AG09309 (cell line): Measurements from ENCODE around the gene LRRFIP2.

Source experiments
- DNase-seq: peaks from one replicate; pipeline ENCODE4 v3.0.0-alpha.2; 2010; ENCODE audit warnings: low read depth
- H3K4me3 ChIP-seq: 2 replicates; pipeline ENCODE4 v1.5.1; 2011; ENCODE audit warnings: mild to moderate bottlenecking, low read depth, low read length, moderate library complexity; ENCODE audit not compliant: control insufficient read depth
- TF ChIP-seq, protein P1 (sequence below): IDR thresholded peaks from 2 replicates; pipeline ENCODE4 v1.5.1; 2011; ENCODE audit warnings: mild to moderate bottlenecking, low read depth, low read length, inconsistent platforms; ENCODE audit not compliant: insufficient read depth, control insufficient read depth; ENCODE audit errors: missing control alignments

Gene LRRFIP2

DNA sequence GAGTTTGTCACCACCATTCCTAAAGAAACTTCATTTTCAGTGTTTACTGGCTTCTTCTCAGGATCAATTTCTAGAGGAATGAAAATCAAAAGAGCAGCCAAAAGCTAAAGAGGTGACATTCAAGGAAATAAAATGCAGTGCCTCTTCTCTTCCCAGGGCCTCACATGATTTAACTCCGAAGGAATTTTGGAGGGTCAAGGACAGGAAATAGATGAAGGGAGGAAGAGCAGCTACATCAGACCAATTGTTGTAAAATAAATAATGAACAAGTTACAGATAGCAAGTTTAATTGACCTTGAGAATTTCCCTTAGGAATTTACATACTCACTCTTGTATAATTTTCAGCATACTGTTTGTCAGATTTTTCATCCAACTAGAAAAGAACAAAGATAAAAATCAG is 78.1 kb downstream of the LRRFIP2 start:
- TF ChIP-seq, protein P1, sequence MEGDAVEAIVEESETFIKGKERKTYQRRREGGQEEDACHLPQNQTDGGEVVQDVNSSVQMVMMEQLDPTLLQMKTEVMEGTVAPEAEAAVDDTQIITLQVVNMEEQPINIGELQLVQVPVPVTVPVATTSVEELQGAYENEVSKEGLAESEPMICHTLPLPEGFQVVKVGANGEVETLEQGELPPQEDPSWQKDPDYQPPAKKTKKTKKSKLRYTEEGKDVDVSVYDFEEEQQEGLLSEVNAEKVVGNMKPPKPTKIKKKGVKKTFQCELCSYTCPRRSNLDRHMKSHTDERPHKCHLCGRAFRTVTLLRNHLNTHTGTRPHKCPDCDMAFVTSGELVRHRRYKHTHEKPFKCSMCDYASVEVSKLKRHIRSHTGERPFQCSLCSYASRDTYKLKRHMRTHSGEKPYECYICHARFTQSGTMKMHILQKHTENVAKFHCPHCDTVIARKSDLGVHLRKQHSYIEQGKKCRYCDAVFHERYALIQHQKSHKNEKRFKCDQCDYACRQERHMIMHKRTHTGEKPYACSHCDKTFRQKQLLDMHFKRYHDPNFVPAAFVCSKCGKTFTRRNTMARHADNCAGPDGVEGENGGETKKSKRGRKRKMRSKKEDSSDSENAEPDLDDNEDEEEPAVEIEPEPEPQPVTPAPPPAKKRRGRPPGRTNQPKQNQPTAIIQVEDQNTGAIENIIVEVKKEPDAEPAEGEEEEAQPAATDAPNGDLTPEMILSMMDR: no peak
- no peak overlapping the region for H3K4me3 ChIP-seq
- no peak for DNase-seq

DNA sequence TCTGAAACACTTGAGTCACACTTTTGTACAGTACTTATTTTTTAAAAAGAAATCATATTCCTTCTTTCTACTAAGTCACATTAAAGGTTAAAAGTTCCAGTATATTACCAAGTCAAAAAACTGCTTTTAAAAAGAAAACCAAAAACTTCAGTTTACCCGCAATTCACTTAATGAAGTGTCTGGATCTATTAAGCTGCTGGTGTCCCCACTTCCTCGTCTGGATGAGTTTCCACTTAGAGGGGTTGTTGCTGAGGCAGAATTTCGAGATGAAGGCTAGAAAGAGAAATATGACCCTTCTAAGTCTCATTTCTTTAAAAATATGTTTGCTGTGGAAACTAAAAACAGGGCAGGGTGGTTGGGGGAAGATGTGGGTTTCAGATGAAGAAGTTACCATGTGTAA is 79.7 kb downstream of the LRRFIP2 start:
- no peak for DNase-seq
- TF ChIP-seq, protein P1: no peak
- H3K4me3 ChIP-seq: no peak overlapping the region

DNA sequence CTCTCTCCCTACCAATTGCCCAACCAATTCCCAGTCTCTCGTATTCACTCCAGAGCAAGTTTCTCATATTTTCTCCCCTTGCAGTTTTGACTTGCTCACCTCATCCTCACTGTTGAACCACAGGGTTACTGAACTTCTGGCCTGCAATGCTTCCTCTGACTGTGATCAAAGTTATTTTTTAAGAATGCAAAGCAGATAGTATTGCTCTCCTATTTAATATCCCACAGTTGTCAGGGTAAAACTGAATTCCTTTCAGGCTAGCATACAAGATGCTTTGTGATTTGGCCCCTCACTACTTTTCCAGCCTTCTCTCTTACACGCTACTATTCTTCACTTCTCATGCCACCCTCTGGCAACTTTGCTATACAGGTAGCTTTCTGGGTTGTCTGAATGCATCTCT is 80.9 kb downstream of the LRRFIP2 start:
- TF ChIP-seq, protein P1: no peak
- DNase-seq: no peak
- no peak overlapping the region for H3K4me3 ChIP-seq

DNA sequence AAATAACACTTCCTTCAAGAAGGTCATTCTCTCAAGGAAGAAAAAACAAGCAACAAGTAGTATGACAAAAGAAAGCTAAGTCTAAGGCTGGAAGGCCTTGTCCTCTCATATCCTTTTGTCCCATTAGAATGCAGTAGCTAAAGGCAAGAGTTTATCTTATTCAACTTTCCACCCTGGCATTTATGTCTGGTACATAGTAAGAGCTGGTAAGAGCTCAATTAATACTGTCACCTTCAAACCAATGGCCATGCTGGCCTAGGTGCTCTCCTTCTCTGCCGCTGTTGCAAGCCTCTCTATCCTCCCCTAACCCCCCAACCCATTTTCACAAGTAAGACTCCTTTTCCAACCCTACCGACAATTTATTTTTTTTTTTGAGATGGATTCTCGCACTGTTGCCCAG is 81.9 kb downstream of the LRRFIP2 start:
- no peak overlapping the region for H3K4me3 ChIP-seq
- no peak for DNase-seq
- TF ChIP-seq, protein P1: no peak

DNA sequence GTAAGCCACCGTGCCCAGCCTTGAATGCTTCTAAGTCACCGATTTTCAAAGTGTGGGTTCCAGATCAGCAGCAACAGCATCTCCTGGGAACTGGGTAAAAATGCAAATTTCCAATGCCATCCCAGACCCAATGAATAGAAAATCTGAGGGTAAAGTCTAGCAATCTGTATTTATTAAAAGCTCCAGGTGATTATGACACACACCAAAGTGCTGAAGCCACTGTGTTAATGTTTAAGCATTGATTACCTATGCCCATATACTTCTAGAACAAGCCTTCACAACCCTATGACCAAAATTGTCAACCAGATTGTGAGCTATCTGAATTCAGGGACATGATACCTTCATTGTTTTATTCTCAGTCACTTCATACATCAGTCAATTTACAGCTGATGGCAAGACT is 86.5 kb downstream of the LRRFIP2 start:
- TF ChIP-seq, protein P1: no peak
- no peak for DNase-seq
- H3K4me3 ChIP-seq: no peak overlapping the region

DNA sequence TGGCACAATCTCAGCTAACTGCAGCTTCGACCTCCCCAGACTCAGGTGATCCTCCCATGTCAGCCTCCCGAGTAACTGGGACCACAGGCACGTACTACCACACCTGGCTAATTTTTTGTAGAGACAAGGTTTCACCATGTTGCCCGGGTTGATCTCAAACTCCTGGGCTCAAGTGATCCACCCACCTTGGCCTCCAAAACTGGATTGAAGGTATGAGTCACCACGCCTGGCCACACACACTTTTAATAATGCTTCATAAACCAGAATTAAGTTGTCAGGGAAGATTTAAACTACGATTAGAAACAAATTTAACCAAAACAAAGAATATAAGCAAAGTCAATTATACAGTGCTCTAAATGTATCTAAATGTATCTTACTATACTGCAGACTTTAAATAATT is 87.5 kb downstream of the LRRFIP2 start:
- TF ChIP-seq, protein P1: no peak
- DNase-seq: no peak
- H3K4me3 ChIP-seq: no peak overlapping the region

DNA sequence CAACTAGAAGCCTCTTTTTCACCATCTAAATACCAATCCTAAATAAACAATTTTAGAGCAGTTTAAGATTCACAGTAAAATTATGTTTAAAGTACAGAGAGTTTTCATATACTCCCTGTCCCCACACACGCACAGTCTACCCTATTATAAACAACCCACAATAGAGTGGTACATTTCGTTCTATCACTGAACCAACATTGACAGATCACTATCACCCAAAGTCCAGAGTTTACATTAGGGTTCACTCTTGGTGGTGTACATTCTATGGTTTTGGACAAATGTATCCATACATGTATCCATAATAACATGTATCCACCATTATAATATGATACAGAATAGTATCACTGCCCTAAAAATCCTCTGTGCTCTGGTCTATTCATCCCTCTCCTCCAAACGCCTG is 92.1 kb downstream of the LRRFIP2 start:
- TF ChIP-seq, protein P1: no peak
- no peak overlapping the region for H3K4me3 ChIP-seq
- DNase-seq: no peak
